Activated naive CD8-positive, alpha-beta T cell treated with anti-CD3 and anti-CD28 coated beads, Interleukin-2, amount 10 ng/mL, durations not matched to agents 7 days and 5 days (primary cell): ENCODE measurements around the gene GGCX. TPM values are rescaled to one million over a fixed set of nuclear protein-coding genes. Genes with fewer than 3 reads are reported as not detected.
"Not testable (repeated sequence)": the region's sequence is repeated elsewhere in the genome, so short reads cannot be mapped to it uniquely, and the experiment has no call there.

Source experiments
- ATAC-seq: fragments of 150-1000 bp; cut with Tn5 transposase; one replicate; pipeline ENCODE4 v1.10.0; 2021; ENCODE audit warnings: low read depth, moderate library complexity
- POLR2A ChIA-PET: fragments of 350-600 bp; sonication (Branson Sonifier 250); formaldehyde crosslinking; loops from one replicate; lab custom pipeline; 2021; ENCODE audit warnings: antibody characterized with exemption; lab: Charles Lee
- DNase-seq: peaks from one replicate; pipeline ENCODE4 v3.0.0; 2021
- H3K27ac Mint-ChIP-seq: one replicate; pipeline ENCODE4 v1.8.0; 2022; ENCODE audit warnings: mild to moderate bottlenecking, mixed read lengths
- H3K27me3 Mint-ChIP-seq: one replicate; pipeline ENCODE4 v1.8.0; 2022; ENCODE audit warnings: mild to moderate bottlenecking, moderate library complexity, mixed read lengths
- H3K36me3 Mint-ChIP-seq: one replicate; pipeline ENCODE4 v1.8.0; 2021; ENCODE audit warnings: mild to moderate bottlenecking, mixed read lengths
- H3K4me1 Mint-ChIP-seq: one replicate; pipeline ENCODE4 v1.8.0; 2021; ENCODE audit warnings: mixed read lengths
- H3K4me3 Mint-ChIP-seq: one replicate; pipeline ENCODE4 v1.8.0; 2022; ENCODE audit warnings: mild to moderate bottlenecking, moderate library complexity, mixed read lengths
- H3K9me3 Mint-ChIP-seq: one replicate; pipeline ENCODE4 v1.8.0; 2021; ENCODE audit warnings: mixed read lengths
- total RNA-seq, 2 experiments: library from RNA; stranded (reverse); gene quantifications; one replicate each; pipeline ENCODE4 v1.2.3, GENCODE V29; 2021

GGCX gene
- total RNA-seq, 2 experiments from 2014 or later: 24.8 to 26.8 TPM

DNA sequence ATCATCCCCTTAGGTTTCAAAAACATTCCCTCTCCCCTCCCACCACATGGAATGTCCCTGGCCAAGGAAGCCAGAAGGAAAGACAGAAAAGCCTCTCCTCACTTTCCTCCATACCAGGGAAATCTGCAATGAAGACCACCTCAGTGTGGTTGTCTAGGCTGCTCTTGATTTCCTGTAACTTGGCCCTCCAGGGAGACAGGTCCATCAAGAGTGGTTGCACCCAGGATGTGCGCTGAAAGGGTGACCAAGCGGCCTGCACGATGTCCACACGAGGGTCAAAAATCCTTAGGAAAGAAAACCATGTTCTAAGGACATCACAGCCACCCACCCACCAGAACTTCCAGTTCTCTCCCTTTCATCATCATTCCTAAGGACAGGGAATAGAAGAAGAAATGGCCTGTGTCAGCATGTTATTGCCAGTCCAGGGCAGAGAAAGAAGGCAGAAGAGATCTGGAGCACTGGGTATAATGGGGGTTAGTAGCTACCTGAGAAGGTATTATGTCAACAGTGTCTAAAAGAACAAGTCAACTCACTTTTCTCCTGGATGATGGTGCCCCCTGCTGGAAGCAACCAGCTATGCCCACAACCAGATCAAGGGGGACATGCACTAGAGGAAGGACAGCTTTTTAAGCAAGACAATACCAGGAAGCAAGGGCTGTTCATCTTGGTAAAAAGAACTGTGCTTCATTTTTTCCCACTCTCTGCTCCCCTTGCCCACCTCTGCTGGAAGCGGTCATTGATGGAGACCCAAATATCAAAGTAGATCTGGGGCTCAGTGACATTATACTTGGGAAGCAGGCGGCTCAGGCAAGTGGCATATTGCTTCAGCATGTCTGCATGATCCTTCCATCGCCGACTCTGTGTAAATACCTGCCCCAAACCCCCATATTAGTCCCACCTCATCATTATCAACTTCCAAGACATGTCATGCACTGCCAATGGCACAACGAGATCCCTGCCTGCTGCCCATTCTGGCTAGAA is 9.3 kb downstream of the GGCX start:
- no peaks in the 10 kb centered on the region for H3K27me3 Mint-ChIP-seq
- ATAC-seq (peak; percentile 90), DNase-seq (peak; percentile 81)
- peaks cover 11% of the 10 kb centered on the region for H3K36me3 Mint-ChIP-seq
- no peak overlapping the region for H3K4me3 Mint-ChIP-seq
- H3K27ac Mint-ChIP-seq: peak overlapping the region; percentile 56
- H3K4me1 Mint-ChIP-seq: peaks cover 8% of the 10 kb centered on the region
- no peaks in the 10 kb centered on the region for H3K9me3 Mint-ChIP-seq
- POLR2A ChIA-PET: interaction anchor here (0.5 to 6.3 kb wide), 11 partner anchors 9 to 225 kb away, joined by 3 to 67 read pairs (median 6); partner anchors contain the start of genes GGCX, MAT2A, RNF181 and SH2D6

DNA sequence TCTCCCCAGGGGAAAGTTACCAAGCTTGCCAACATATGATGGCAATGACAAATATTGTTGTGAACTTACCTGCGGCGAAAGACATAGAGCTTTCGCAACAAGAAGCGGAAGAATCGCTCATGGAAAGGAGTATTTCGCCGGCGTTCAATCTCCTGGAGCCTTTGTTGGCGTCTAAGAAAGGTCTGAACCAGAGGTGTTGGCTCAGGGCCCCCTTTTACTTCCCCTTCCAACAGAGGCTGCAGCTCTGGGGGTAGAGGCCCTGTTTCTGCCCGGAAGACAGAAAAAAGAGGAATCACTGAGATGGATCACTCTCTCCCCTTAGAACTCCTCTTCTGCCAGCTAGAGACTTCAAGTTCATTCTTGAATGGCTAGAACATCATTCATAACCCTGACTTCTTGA is 10.8 kb downstream of the GGCX start:
- POLR2A ChIA-PET: interaction anchor here (3.0 to 6.3 kb wide), 3 partner anchors 11 to 130 kb away, joined by 18 to 67 read pairs (median 39); partner anchors contain the start of genes GGCX, MAT2A and SH2D6
- H3K36me3 Mint-ChIP-seq: peaks cover 11% of the 10 kb centered on the region
- DNase-seq (no peak), ATAC-seq (no peak)
- no peak overlapping the region for H3K27ac Mint-ChIP-seq
- H3K4me1 Mint-ChIP-seq: peaks cover 8% of the 10 kb centered on the region
- no peak overlapping the region for H3K4me3 Mint-ChIP-seq
- no peaks in the 10 kb centered on the region for H3K27me3 Mint-ChIP-seq
- H3K9me3 Mint-ChIP-seq: no peaks in the 10 kb centered on the region

DNA sequence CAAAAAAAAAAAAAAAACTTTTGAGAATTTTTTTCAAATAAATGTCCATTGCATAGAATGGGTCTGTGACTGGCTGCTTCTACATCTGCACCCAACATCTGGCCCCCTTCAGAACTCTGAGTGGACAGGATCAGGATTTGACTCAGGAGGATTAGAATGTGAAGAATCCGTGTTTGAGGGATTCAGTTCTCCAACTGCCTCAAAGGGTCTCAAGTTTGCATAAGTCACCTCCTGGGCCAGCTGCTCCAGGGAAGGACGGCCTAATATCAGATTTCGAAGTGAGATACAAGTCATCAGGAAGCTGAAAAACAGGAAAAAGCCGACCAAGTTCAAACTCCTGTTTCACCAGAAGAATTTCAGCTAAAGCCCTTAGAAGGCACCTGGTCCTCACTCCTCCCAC is 11.5 kb downstream of the GGCX start:
- no peak for DNase-seq
- peaks cover 8% of the 10 kb centered on the region for H3K4me1 Mint-ChIP-seq
- POLR2A ChIA-PET: interaction anchor here (0.6 to 6.3 kb wide), 4 partner anchors 11 to 130 kb away, joined by 3 to 67 read pairs (median 28); partner anchors contain the start of genes C2orf68, GGCX, MAT2A and SH2D6

DNA sequence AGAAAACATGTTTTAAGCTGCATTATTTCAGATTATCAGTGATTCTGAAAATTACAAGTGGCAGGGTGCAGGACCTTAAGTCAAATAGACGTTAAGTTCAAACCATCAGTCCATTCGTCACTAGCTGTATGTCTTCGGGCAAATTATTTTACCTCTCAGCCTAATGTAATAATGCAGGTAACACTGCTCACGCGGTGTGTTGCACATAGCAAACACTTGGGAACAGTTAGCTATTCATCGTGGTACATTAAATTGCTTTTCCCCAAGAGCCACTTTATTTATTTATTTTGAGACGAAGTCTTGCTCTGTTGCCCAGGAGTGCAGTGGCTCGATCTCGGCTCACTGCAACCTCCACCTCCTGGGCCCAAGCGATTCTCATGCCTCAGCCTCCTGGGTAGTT is 12.2 kb downstream of the GGCX start:
- no peak for DNase-seq
- Mint-ChIP-seq H3K4me1 (peaks cover 8% of the 10 kb centered on the region), H3K4me3 (no peak overlapping the region), H3K9me3 (no peaks in the 10 kb centered on the region), H3K27me3 (no peaks in the 10 kb centered on the region), H3K27ac (no peak overlapping the region), H3K36me3 (peaks cover 15% of the 10 kb centered on the region)
- POLR2A ChIA-PET: interaction anchor here (0.6 to 6.3 kb wide), 8 partner anchors 11 to 223 kb away, joined by 3 to 67 read pairs (median 3); partner anchors contain the start of genes C2orf68, MAT2A and SH2D6
- ATAC-seq: no peak

More for the DNA sequence above, 11.5 kb downstream of the GGCX start:
- peaks cover 12% of the 10 kb centered on the region for H3K36me3 Mint-ChIP-seq
- H3K27ac Mint-ChIP-seq: peak overlapping the region; percentile 51
- H3K4me3 Mint-ChIP-seq: no peak overlapping the region
- no peaks in the 10 kb centered on the region for H3K27me3 Mint-ChIP-seq
- H3K9me3 Mint-ChIP-seq: no peaks in the 10 kb centered on the region
- no peak for ATAC-seq

DNA sequence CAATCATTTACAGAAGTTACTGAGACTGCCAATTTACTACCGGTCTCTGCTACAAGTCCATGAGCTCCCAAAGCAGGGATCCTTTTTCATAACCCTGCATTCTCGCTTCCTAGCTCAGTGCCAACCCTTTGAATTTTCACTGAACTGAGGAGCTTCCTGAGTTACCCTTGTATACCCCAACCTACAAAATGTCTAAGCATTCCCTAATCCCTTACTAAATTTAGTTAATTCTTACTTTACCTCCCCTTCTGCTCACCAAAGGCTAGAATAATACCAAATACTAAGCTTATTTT is 12.7 kb downstream of the GGCX start:
- Mint-ChIP-seq H3K27ac (no peak overlapping the region), H3K4me1 (peaks cover 11% of the 10 kb centered on the region), H3K27me3 (no peaks in the 10 kb centered on the region), H3K36me3 (peaks cover 20% of the 10 kb centered on the region), H3K9me3 (no peaks in the 10 kb centered on the region), H3K4me3 (no peak overlapping the region)
- ATAC-seq: no peak
- no peak for DNase-seq
- POLR2A ChIA-PET: interaction anchor here (0.6 to 6.3 kb wide), 7 partner anchors 10 to 222 kb away, joined by 3 to 67 read pairs (median 3); partner anchors contain the start of genes MAT2A and SH2D6

DNA sequence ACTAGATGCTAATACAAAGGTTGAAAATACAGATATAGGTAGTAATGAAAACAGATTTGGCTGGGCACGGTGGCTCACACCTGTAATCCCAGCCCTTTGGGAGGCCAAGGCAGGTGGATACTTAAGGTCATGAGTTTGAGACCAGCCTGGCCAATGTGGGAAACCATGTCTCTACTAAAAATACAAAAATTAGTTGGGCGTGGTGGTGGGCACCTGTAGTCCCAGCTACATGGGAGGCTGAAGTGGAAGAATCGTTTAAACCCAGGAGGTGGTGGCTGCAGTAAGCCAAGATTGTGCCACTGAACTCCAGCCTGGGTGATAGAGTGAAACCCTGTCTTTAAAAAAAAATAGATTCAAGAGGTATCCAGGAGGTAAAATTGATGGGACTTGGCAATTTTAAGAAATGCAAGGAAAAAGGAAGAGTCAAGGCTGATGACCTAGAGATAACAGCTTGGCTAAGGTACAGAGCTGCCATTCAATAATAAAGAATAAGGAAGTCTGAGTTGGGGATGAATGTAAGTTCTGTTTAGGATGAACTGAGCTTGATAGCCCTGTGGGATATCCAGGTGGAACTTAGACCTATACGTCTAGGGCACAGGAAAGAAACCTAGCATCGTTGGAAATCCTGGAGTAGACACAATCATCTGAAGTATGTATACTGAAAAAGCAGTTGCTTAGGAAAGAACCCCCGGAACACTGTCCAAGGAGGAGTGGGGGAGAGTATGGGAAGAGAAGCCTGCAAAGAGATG is 13.3 kb downstream of the GGCX start:
- no peaks in the 10 kb centered on the region for H3K27me3 Mint-ChIP-seq
- peaks cover 14% of the 10 kb centered on the region for H3K4me1 Mint-ChIP-seq
- H3K27ac Mint-ChIP-seq: peak overlapping the region; percentile 51
- H3K9me3 Mint-ChIP-seq: no peaks in the 10 kb centered on the region
- no peak overlapping the region for H3K4me3 Mint-ChIP-seq
- POLR2A ChIA-PET: interaction anchor here (0.6 to 6.3 kb wide), 5 partner anchors 9 to 222 kb away, joined by 3 to 67 read pairs (median 3); partner anchors contain the start of genes MAT2A and SH2D6
- peaks cover 24% of the 10 kb centered on the region for H3K36me3 Mint-ChIP-seq
- ATAC-seq (no peak), DNase-seq (no peak)

DNA sequence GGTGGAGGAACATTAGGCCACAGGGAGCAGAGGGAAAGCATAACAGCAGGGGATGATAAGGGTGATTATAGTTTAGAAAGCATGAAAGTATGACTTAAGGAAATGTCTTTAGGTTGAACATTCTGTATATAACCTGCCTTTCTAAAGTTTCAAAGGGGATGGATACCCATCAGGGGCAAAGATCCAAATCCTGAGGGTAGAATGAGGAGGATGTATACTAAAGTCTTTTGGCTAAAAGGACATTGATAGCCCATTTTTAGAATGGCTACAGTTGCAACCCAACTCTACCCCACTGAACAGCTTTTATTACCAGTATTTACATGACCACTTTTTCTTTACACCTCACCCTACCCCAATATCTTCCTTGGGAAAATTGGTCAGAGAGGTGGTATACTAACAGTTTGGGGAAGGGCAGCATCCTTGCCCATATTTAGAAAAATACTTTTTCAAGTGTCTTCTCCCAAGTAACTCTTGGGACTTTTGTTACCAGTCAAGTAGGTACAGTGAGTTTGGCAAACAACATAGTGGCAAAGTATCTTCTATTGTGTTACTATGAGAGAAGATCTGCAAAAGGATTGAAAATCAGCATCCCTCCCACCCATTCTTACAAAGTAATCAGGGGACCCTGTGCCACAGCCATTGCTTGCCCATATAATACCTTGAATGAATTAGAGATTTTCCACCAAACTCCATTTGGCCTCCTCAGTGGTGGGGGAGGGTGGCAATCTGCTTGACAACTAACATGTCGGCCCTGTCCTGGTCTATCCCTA is 14.0 kb downstream of the GGCX start:
- ATAC-seq (no peak), DNase-seq (no peak)
- peaks cover 31% of the 10 kb centered on the region for H3K36me3 Mint-ChIP-seq
- peak overlapping the region; percentile 28 for H3K27ac Mint-ChIP-seq
- H3K4me1 Mint-ChIP-seq: peaks cover 19% of the 10 kb centered on the region
- H3K4me3 Mint-ChIP-seq: no peak overlapping the region
- H3K9me3 Mint-ChIP-seq: no peaks in the 10 kb centered on the region
- POLR2A ChIA-PET: interaction anchor here (0.6 to 3.8 kb wide), 3 partner anchors 9 to 128 kb away, joined by 3 to 39 read pairs (median 12); partner anchors contain the start of genes MAT2A and SH2D6
- no peaks in the 10 kb centered on the region for H3K27me3 Mint-ChIP-seq

DNA sequence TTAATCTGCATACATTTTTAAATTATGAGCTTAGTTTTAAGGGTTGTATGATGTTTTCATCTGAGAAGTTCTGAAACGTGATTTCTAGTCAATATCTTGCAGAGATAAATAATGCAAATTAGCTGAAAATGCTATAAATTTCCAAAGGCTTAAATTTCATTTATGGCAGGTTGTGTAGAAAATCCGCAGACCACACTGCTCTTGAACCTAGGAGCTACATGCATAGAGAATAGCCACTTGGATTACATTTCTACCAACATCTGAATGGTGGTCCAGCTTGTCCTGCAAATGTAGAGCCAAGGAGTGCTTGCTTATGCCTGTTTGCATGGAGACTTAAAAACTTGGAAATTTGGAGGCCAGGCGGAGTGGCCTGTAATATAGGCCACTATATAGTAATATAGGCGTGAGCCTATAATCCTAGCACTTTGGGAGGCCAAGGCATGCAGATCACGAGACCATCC is 15.5 kb downstream of the GGCX start:
- no peaks in the 10 kb centered on the region for H3K27me3 Mint-ChIP-seq
- peaks cover 25% of the 10 kb centered on the region for H3K4me1 Mint-ChIP-seq
- no peak overlapping the region for H3K4me3 Mint-ChIP-seq
- POLR2A ChIA-PET: interaction anchor here (0.6 to 2.5 kb wide), 6 partner anchors 11 to 138 kb away, joined by 3 to 12 read pairs (median 4); partner anchors contain the start of genes C2orf68, GGCX and SH2D6
- ATAC-seq: no peak
- peaks cover 42% of the 10 kb centered on the region for H3K36me3 Mint-ChIP-seq
- no peak overlapping the region for H3K27ac Mint-ChIP-seq
- H3K9me3 Mint-ChIP-seq: no peaks in the 10 kb centered on the region
- no peak for DNase-seq

DNA sequence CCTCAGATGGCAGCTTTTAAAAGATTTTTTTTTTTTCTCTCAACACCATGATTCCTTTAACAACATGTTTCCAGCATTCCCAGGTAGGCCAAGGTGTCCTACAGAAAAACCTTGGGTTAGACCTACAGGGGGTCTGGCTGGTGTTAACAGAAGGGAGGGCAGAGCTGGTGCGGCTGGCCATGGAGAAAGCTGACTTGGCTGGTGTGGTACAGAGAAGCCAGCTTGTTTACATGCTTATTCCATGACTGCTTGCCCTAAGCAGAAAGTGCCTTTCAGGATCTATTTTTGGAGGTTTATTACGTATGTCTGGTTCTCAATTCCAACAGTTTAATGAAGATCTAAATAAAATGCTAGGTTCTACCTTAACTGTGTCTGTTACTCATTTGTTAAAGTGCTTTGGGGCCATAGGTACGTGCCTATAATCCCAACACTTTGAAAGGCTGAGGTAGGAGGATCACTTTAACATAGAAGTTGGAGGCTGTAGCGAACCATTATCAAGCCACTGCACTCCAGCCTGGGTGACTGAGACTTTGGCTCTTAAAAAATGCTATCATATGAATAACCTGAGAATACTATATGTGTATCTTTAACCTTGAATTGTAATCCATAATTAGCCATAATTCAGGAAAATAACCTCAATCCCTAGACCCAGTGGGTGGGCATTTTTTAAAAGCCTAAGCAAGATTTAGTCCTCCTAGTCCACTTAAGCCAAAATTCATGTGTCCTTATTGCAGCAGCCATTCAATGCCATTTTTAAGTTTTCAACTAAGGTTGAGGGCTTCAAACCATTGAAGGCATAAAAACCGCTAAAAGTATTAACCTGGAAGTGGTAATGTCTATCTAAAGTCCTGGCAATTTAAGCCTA is 16.1 kb downstream of the GGCX start:
- not testable (repeated sequence) for H3K27ac Mint-ChIP-seq, H3K27me3 Mint-ChIP-seq, DNase-seq, H3K4me3 Mint-ChIP-seq, H3K9me3 Mint-ChIP-seq, ATAC-seq
- H3K4me1 Mint-ChIP-seq: peaks cover 29% of the 10 kb centered on the region
- H3K36me3 Mint-ChIP-seq: peaks cover 45% of the 10 kb centered on the region
- POLR2A ChIA-PET: interaction anchor here (0.8 to 8.2 kb wide), 10 partner anchors 11 to 126 kb away, joined by 3 to 113 read pairs (median 4); partner anchors contain the start of genes C2orf68, GGCX, RNF181 and SH2D6

DNA sequence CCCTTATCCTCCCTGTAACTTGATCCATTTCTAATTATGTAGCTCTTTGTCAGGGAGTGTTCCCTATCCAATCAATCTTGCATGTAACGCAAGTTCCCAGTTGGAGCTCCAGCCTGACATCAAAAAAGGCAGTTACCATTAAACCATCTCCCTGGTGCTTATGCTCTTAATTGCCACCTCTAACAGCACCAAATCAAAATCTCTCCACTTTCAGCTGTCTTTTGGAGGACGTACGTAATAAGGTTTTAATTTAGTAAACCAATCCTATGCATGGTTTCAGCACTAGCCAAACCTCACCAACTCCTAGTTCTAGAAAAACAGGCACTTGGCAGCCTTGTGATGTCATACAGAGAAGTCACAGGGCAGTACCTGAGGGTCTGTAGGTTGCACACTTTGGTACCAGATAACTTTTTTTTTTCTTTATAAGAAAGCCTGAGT is 17.0 kb downstream of the GGCX start:
- peak overlapping the region; percentile 50 for H3K27ac Mint-ChIP-seq
- ATAC-seq, H3K9me3 Mint-ChIP-seq, H3K27me3 Mint-ChIP-seq, H3K4me3 Mint-ChIP-seq, DNase-seq: not testable (repeated sequence)
- POLR2A ChIA-PET: interaction anchor here (0.8 to 8.2 kb wide), 5 partner anchors 16 to 123 kb away, joined by 3 to 113 read pairs (median 4); partner anchors contain the start of genes RNF181 and SH2D6
- peaks cover 29% of the 10 kb centered on the region for H3K4me1 Mint-ChIP-seq
- peaks cover 47% of the 10 kb centered on the region for H3K36me3 Mint-ChIP-seq

DNA sequence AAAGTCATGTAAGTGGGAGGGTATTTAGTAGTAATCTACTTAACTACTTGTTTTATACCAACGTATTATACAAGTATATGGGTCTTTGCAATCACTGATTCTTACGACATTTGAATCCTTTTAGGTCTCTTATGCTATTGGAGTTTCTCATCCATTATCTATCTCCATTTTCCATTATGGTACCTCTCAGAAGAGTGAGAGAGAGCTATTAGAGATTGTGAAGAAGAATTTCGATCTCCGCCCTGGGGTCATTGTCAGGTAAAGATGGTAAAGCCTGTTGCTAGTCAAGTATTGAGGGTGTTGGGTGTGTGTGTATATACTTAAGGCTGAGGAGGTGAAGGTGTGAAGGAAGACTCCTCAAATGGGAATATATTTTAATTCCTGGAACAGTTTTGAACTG is 18.5 kb downstream of the GGCX start:
- no peak for ATAC-seq
- Mint-ChIP-seq H3K27ac (no peak overlapping the region), H3K4me3 (peak overlapping the region; percentile 94), H3K4me1 (peaks cover 29% of the 10 kb centered on the region), H3K36me3 (peaks cover 43% of the 10 kb centered on the region), H3K27me3 (no peaks in the 10 kb centered on the region), H3K9me3 (no peaks in the 10 kb centered on the region)
- DNase-seq: no peak
- POLR2A ChIA-PET: interaction anchor here (1.0 to 8.2 kb wide), 2 partner anchors 122 to 188 kb away, joined by 3 to 113 read pairs; partner anchors contain the start of genes ELMOD3, RETSAT and SH2D6
